GM18858 (cell line): ENCODE measurements around the gene INPP5A.
"Not testable (repeated sequence)": the region's sequence is repeated elsewhere in the genome, so short reads cannot be mapped to it uniquely, and the experiment has no call there.

Experiments used
- ATAC-seq: cut with Tn5 transposase; IDR thresholded peaks from one replicate; pipeline ENCODE4 v1.9.1; 2021; ENCODE audit not compliant: unreplicated experiment

Gene INPP5A

DNA sequence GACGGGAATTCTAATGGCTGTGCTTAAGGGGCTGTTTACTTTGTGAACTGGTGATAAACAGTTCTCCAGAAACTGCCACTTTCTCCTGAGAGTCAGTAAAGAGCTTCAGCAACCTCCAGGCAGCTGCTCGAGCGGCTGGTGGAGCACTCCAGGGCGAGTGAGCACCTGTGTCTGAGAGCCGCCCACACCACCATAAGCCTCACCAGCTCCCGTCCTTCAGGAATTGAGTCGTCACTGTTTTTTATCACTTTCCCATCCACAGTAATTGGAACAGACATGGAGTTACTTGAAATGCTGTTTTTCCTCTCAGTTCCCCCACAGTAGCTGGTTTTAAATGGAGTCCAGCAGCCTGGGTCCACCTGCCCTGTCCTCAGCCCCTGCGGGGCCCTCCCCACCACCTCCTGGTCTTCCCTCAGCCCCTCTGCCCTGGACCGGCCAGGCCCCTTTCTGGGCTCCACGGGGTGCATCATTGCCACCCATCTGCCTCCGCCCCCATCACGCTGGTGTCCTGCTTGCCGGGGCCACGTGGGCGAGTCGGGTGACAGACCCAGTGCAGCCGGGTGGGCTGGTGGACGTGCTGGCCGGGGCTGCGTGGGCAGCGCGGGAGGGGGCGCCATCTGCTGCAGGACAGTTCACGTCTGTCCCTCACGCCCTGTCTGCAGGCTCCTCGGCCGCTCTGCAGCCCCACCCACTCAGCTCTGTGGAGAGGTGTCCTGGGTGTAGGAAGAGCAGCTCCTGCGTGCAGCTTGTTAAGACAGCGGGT is 192.4 kb downstream of the INPP5A start:
- ATAC-seq = no peak

DNA sequence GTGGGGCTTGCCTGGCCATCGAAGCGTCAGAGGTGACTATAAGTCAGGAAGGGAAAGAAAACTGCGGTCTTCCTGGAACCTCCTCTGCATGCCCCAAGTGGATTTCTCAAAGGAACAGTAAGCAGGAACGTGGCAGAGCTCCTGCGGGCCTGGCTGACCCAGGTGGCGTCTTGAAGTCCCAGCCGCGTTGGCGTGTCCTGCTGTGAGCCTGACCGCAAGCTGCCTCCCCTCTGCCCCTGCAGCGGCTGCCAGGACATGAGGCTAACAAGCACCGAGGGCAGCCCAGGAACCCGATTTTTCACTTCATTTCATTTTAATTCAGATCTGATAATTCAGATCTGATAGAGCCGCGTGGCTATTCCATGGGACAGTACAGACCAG is 193.0 kb downstream of the INPP5A start:
- no peak for ATAC-seq

DNA sequence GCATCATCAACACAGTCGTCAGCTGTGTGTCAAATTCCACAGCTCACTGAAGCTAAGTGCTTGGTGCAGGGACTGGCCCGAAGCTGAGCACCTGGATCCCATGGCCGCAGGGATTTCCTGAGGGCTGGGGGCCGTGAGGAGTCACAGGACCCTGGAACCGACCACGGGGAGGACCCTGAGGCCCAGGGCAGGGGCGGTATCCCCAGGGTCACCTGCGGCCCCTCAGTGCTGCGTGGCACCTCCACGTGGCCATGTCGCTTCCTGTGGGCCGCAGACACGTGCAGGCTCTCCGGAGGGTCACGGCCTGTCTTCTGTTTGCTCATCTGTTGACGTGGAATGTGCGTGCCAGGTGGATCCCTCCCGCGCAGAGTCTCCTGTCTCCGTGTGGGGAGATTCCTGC is 194.9 kb downstream of the INPP5A start:
- ATAC-seq = no peak

DNA sequence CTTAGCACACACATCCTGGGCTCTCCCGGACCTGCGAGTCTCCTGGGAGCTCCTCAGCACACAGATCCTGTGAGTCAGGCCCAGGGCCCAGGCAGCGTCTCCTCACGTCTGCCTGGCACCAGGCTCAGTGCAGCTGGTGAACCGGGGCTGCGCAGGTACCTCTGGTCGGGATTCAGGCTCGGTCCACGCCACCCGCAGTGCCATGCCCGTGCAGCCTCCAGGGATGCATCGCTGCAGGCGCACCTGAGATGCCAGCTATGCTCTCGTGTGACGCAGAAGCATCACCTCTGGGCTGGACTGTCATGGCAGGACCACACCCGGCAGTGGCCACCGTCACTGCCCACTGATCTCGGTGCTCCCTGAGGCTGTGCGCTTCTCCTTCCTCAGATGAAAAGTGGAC is 196.3 kb downstream of the INPP5A start:
- ATAC-seq = no peak

DNA sequence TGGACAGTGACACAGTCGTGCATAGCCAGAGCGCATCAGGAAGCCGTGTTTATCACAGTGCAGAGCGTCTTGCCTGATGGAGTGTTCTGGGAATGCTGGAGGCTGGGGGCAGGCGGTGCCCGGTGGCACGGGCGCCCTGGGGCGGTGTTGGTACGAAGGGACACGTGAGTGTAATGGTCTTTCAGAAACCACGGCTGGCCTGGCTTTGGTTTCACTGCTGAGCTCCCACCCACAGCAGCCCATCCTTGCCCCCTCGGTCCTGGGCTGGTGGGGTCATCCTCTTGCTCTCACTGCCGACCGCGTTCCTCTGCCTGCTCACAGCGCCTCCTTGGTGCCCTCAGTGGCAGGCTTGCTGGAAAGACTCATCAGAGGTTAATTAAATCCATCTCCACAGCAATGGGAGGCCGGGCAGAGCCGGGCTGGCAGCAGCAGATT is 197.8 kb downstream of the INPP5A start:
- no peak for ATAC-seq

DNA sequence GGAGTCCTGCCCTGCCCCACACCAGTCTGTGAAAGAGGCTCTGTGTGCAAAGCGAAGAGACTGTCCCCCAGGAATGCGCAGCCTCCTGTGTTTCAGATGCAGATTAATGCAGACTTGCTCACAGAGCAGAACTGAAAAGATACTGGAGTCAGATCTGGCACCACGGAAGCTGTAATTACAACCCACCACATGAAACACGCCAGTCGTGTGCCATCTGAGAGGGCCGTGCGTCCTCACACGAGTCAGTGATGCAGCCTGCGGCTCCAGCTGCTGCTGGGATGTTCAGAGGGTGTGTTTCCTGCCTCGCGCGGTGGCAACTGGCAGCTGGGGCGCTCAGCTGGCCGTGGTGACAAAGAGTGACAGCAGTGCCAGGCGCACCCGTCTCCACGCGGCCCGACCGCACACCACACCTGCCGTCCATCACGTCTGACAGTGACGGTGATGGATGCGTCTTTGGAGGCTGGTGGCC is 198.4 kb downstream of the INPP5A start:
- no peak for ATAC-seq

DNA sequence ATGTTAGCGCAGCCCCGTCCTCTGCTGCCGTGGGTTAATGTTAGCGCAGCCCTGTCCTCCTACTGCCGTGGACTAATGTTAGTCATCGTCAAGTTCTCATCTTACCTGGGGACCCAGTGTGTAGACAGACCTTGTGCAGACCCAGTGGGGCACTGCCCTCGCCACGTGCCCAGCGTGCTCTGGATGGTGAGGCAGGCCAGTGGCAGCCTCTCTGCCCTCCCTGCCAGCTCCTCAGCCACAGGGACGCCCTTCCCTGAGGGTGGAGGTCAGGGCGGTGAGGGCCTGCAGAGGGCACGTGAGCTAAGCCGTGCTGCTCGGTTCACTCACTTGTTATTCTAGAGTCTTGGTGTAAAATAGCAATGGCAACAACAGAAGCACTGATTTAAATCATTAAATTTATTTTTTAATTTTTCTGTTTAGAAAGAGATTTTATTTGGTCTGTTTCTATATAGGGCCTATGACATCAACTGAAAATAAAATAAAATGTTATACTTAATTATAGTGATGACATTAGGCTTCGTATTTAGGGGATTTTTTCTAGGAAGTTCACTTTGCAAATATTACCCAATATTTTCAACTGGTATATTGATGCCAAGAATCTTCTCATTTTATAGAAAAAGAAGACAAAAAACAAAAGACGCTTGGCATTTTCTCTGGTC is 199.9 kb downstream of the INPP5A start:
- ATAC-seq = no peak

DNA sequence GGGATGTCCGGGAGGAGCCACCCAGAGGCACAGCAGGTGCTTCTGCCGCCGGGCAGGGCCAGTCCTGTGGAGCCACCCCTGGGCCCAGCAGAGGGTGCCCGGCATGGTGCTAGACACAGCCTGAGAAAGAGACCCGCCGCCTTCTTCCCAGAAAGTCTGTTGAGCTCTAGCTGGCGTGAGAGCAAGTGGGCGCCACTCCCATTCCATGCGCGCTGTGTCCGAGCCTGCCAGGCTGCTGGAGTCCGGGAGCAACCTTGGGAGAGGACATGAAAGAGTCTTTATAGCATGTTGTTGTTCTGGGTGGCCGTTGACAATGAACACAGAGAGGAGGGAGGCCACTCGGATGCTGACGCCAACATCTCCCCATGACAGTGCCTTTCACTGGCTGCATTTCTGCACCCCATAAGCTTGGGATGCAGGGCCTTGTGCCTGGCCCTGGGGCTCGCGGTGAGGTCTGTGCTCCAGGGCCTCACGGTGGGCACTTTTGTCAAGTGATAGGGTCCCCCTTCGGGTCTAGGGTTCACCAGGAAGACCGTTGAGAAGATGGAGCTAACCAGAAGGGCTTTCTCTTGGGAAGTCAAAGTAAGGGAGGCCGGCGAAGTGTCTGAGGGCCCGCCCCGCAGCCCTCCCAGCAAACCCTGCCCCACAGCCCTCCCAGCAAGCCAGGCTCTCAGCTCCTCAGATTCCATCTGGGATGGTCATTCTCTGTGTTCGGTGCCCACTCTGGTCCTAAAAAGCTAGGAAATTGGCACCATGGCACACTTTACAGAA is 201.1 kb downstream of the INPP5A start:
- no peak for ATAC-seq

DNA sequence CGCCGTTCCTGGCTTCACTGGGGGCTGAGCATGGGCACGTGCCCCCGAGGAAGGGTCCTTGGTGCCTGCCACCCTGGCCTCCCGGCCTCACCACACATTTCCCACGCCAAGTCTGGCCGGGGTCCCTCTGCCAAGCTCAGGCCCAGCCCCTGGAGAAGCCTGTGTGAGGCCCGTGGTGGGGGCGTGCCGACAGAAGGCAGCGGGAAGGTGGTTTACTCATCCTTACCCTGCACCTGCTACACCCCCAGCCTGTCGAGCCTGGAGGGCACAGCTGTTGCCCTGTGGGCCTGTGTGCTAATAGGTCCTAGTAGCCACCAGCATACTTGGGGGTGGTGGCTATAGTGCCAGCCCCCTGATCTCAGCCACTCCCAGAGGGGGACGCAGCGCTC is 201.6 kb downstream of the INPP5A start:
- ATAC-seq = no peak

DNA sequence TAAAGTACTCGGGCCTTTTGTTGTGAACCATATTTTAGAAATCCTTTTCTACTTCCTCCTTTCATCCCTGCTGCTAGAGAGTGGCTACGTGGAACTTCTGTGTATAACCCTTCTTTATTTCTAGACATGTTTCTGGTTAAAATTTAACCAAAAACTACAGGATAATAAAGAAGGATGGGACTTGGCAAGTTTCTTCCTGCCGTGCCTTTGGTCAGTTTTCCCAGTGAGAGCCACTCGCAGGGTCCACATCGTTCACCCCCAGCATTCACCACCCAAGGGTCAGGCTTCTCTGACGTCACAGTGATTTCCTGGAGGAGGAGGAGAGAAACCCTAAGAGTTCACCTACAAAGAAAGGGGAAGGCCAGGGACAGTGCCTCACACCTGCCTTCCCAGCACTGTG is 203.0 kb downstream of the INPP5A start:
- no peak for ATAC-seq

DNA sequence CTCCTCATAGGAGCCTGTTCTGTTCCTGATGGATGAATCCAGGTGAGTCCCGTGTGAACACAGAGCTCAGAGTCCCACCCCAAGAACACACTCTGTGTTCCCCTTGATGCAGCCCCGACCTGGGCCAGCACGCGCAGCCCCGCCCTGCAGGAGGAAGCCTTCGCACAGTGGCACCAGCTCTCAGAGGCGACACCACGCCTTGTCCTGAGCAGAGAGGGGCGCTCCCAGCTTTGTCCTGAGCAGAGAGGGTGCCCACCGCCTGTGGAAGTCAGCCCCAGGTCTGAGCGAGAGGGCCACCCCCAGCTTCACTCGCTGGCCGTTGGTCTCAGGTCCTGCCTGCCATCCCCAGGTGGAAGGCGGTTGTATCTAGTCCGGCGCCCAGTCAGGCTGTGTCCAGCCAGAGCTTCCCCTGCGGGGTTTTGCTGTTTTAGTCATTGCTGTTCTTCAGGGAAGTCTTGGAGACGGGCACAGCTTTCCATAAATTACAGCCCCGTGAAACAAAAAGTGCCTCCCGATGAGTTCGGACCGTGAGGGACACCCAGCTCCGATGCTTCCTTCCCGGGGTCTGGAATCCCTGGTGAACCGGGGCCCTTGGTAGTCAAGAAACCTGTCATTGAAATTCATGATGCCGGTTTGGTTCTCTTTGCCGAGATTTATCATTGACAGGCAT is 204.7 kb downstream of the INPP5A start:
- ATAC-seq = no peak

DNA sequence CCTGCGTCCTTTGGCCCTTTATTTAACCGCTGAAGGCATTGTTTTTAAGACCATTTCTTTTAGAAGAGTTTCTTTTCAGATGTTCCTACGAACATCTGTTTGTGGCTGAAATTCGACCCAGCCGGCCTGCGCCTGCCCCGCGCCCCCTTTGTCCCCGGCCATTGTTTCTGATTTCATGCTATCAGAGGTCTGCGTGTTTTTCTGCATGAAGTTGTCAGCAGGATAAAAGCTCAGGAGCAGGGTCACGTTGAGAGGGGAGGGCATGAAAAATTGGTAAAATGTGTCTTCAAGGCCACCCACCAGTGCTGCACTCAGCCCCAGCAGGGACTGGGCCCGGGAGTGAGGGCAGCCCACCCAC is 205.2 kb downstream of the INPP5A start:
- ATAC-seq = no peak

DNA sequence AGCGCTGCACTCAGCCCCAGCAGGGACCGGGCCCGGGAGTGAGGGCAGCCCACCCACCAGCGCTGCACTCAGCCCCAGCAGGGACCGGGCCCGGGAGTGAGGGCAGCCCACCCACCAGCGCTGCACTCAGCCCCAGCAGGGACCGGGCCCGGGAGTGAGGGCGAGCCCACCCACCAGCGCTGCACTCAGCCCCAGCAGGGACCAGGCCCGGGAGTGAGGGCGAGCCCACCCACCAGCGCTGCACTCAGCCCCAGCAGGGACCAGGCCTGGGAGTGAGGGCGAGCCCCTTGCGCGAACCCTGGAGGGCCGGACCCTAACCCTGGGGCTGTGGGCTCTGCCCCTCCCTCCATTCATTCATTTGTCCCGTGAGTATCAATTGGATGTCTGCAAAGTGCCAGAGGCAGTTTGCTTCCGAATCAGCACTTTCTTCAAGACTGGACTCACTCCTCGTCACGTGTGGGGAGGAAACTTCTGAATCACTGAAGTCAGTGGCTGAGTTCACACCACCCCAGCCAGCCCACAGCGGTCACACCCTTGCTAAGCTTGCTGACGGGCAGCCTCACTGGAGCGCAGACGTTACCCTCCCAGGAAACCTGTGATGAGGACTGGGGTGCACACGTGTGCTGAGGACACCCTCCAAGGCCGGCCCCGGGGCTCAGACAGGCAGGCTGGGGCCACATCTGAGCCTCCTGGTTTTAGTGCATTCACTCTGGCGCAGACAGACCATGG is 205.8 kb downstream of the INPP5A start:
- not testable (repeated sequence) for ATAC-seq

DNA sequence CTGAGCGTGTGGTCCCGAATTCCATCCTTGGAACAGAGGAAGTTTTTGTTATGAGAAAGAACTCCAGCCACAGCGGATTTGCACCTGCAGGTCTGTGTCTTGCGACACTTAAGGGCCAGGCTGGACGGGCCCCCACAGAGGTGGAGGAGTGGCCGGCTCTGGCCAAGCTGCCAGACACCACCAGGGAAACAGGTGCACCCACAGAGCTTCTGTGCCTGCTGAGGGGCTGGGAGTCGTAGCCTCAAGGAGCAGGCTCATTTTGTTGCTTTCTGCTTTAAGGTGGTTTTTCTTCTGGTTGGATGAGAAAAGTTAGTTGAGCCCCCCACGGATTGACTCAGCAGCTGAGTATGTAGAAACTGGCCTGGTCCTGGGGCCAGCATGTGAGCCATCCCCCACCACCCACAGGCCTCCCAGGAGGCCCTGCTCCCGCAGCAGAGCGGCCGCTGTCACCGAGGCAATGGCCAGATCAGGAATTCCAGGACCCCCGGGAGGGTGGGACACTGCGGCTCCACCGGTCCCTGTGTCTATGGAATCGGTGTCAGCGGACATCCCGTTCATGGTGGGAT is 206.4 kb downstream of the INPP5A start:
- ATAC-seq = no peak

DNA sequence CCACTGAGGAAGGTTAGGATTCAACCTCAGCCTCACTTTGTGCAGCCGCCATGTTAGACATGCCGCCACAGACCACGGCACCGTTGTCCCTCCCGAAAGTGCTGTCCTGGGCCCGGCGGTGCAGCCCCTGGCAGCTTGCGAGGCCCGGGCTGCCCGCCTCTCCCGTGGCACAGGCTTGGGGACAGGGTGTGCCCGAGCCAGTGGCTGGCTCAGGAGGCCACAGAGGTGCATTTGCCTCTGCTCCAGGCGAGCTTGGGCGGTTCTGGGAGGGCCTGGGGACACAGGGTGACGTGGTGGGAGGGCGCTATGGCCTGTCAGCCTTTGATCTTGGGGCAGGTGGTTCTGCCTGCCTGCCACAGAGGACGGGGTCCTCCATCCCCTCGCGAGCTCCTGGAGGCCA is 207.3 kb downstream of the INPP5A start:
- ATAC-seq = no peak

DNA sequence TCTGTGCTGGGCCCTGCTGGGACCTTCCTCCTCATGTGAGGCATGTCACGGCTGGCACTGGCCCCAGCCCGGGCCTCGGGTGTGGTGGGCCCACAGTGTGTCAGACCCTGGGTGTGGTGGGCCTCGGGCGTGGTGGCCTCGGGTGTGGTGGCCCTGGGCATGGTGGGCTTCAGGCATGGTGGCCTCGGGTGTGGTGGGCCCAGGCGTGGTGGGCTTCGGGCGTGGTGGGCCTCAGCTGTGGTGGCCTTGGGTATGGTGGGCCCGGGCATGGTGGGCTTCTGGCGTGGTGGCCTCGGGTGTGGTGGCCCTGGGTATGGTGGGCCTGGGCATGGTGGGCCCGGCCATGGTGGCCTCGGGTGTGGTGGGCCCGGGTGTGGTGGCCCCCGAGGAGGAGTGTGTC is 207.9 kb downstream of the INPP5A start:
- ATAC-seq = no peak

DNA sequence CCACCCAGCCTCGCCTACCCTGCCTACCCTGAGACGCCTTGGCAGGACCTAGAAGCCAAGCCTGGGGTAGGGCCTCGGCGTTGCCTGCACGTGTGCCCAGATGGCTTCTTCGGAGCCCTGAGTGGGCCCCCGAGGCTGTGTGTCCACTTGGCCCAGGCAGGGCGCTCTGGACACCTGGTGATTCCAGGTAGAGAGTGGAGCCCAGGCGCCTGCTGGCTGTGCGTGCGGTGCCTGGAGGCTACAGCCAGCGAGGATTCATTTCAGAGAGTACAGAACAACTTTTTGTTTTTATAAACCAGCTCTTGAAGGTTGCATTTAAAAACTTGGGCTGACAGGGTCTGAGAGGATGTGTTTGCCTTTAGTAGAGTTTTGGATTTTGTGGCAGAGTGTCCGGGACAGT is 208.4 kb downstream of the INPP5A start:
- no peak for ATAC-seq

DNA sequence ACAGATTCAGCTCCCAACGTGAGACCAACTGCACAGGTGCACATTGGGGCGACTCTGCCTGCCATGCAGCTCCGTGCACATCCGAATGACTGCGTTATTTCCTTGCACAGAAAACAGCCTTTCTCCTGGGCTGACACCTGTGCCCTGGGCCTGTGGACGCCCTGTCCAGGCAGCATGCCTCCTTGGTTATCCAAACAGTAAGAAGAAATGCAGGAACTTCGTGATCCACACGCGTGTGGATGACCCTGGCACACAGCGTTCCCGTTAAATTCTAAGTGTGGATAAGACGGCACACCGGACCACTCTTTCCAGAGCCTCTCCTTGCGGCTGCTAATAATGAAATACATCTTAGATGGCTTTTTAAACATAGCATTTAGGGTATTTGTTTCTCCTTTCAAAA is 208.8 kb downstream of the INPP5A start:
- no peak for ATAC-seq

DNA sequence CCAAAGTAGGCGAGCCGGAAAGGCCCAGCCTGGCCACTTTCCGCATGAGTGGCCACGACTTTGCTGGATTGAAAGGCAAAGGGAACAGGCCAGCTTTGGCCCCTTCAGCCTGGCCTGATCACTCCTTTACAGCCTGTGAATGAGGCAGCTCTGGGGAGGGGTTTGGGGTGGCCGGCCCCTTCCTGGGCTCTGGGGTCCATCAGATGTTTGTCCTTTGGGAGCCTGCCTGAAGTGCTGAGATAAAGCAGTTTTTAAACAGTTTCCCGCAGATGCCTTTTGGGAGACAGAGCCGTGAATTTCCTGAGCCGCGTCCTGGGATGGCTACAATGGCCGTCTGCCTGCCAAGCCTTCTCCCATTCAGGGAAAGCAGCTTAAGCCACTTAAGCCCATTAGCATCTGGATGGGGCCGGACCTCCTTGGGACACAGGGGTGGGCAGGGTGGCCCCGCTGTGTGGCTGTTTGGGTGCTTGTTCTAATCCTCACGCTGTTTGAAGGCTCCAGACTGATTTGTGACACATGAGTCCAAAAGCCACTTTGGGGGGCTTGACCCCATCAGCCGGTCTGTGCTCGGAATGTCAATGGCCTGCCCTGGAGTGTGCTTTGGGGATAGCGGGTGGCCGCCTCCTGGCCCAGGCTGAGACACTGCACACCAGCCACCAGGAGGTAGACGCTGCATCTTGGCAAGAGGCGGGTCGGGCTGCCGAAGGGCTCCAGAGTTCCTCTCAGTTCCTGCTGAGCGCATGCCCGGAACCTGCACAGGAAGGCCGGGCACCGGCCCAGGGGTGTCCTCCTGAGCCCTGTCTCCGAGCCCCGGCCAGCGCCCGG is 209.4 kb downstream of the INPP5A start:
- no peak for ATAC-seq

DNA sequence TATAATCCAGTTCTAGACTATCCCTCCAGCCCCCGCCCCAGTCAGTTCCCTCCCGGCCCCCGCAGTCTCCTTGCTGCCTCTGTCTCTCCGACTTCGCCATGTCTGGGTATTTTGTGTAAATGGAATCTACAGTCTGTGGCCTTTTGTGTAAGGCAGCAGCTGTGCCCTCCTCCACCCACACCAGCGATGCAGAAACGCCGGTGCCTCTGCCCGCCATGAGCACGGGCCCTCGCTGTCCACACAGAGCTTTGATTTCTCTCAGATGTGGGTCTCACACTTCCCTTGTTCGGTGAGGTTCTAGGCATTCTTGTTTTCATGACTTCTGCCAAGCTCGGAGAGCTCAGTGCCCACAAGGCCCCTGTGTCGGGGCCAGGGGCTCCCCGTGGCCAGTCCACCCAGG is 210.5 kb downstream of the INPP5A start:
- no peak for ATAC-seq
